Measurements from ENCODE around the gene TMOD1. TPM values are rescaled to one million over a fixed set of nuclear protein-coding genes. Genes with fewer than 3 reads are reported as not detected.

TMOD1 gene
- total RNA-seq, 1 donor from 2014 or later = not detected

DNA sequence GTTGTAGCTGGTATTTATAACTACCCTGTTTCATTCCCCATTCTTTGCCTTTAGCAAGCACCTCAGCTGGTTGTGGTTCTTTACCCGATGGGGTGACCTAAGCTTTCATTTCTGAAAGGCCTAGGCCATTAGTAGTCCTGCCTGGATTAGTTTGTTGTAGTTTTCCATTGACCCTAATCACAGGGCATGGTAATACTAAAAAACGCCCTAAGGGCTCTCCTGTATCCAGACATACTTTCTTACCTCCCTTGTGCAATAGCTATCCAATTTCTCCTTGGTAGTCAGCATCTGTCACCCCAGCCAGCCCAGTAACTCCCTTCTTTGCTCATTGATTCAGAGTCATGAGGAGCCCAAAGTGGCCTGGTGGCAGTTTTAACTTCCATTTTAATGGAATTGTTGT, 24.0 kb downstream of the TMOD1 start:
- H3K79me2 ChIP-seq (ENCODE audit: low read depth) = no peaks in the 10 kb centered on the region
- DNase-seq (ENCODE audit: low spot score) = no peak
- H3K36me3 Mint-ChIP-seq = no peaks in the 10 kb centered on the region
- H3K4me1 ChIP-seq = peaks cover 21% of the 10 kb centered on the region
- H2AFZ ChIP-seq (replicated peaks) = no peak overlapping the region
- no peak overlapping the region for H3K4me3 ChIP-seq
- H3K27ac ChIP-seq = no peak overlapping the region
- no peaks in the 10 kb centered on the region for H3K36me3 ChIP-seq
- no peaks in the 10 kb centered on the region for H3K9me3 ChIP-seq (ENCODE audit: low read depth)
- no peak overlapping the region for H3K27ac Mint-ChIP-seq
- peaks cover 21% of the 10 kb centered on the region for H3K4me1 Mint-ChIP-seq
- H3K27me3 ChIP-seq = no peaks in the 10 kb centered on the region
- peaks cover 5% of the 10 kb centered on the region for H3K27me3 Mint-ChIP-seq (ENCODE audit: insufficient read depth, low read depth)
- H3K4me2 ChIP-seq = no peak overlapping the region
- no peak overlapping the region for H3K4me3 Mint-ChIP-seq
- no peaks in the 10 kb centered on the region for H4K20me1 ChIP-seq (ENCODE audit: low read depth)
- peaks cover 25% of the 10 kb centered on the region for H3F3A ChIP-seq (ENCODE audit: low read depth)
- TF ChIP-seq EZH2phosphoT487 (IDR thresholded peaks at IDR 0.05) (no peak), CTCF (IDR thresholded peaks at IDR 0.05) (no peak), EZH2 (IDR thresholded peaks at IDR 0.05) (no peak)
- H3K9me3 Mint-ChIP-seq = no peaks in the 10 kb centered on the region
- no peak overlapping the region for H3K9ac ChIP-seq

DNA sequence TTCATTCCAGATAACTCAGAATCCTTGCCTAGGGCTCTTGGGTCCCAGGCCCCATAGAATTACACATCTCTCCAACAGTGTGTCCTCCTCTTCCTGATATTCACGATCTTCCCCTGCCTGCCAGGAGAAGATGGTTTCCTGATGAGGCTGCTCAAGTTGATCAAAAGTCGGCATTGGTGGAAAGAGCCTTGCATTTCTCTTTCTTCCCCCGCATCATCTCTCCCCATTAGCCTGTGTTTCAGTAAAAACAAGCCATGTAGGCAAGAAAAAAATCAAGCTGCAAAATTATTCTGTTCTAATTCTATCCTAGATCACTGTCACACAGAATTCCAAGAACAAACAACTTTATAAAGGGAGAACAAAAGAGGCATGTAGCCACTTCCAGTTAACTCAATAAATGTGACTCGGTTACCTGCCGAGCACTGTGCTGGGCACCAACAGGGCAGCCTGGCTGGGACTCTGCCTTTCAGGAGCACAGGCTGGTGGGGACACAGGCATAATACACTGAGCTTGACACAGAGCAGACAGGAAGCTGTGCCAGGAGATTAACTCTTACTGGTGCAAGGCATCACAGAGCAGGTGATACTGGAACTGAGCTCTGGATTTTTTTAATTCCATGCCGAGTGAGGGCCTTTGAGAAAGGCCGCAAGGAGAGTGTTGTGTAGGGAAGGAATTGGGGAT, 25.6 kb downstream of the TMOD1 start:
- H3K4me2 ChIP-seq = peak overlapping the region; percentile 70
- peak overlapping the region; percentile 8 for H3K4me3 Mint-ChIP-seq
- H3K9me3 ChIP-seq (ENCODE audit: low read depth) = no peaks in the 10 kb centered on the region
- no peak overlapping the region for H3K9ac ChIP-seq
- H3F3A ChIP-seq (ENCODE audit: low read depth) = peaks cover 25% of the 10 kb centered on the region
- no peak overlapping the region for H3K27ac ChIP-seq
- DNase-seq (ENCODE audit: low spot score) = peak; percentile 25
- no peaks in the 10 kb centered on the region for H3K9me3 Mint-ChIP-seq
- H3K36me3 ChIP-seq = no peaks in the 10 kb centered on the region
- no peaks in the 10 kb centered on the region for H3K27me3 ChIP-seq
- peaks cover 21% of the 10 kb centered on the region for H3K4me1 ChIP-seq
- TF ChIP-seq EZH2phosphoT487 (IDR thresholded peaks at IDR 0.05) (no peak), CTCF (IDR thresholded peaks at IDR 0.05) (no peak), EZH2 (IDR thresholded peaks at IDR 0.05) (no peak)
- peaks cover 21% of the 10 kb centered on the region for H3K4me1 Mint-ChIP-seq
- no peaks in the 10 kb centered on the region for H4K20me1 ChIP-seq (ENCODE audit: low read depth)
- no peak overlapping the region for H3K4me3 ChIP-seq
- no peak overlapping the region for H3K27ac Mint-ChIP-seq
- peaks cover 5% of the 10 kb centered on the region for H3K27me3 Mint-ChIP-seq (ENCODE audit: insufficient read depth, low read depth)
- H3K36me3 Mint-ChIP-seq = no peaks in the 10 kb centered on the region
- no peaks in the 10 kb centered on the region for H3K79me2 ChIP-seq (ENCODE audit: low read depth)
- H2AFZ ChIP-seq (replicated peaks) = no peak overlapping the region

DNA sequence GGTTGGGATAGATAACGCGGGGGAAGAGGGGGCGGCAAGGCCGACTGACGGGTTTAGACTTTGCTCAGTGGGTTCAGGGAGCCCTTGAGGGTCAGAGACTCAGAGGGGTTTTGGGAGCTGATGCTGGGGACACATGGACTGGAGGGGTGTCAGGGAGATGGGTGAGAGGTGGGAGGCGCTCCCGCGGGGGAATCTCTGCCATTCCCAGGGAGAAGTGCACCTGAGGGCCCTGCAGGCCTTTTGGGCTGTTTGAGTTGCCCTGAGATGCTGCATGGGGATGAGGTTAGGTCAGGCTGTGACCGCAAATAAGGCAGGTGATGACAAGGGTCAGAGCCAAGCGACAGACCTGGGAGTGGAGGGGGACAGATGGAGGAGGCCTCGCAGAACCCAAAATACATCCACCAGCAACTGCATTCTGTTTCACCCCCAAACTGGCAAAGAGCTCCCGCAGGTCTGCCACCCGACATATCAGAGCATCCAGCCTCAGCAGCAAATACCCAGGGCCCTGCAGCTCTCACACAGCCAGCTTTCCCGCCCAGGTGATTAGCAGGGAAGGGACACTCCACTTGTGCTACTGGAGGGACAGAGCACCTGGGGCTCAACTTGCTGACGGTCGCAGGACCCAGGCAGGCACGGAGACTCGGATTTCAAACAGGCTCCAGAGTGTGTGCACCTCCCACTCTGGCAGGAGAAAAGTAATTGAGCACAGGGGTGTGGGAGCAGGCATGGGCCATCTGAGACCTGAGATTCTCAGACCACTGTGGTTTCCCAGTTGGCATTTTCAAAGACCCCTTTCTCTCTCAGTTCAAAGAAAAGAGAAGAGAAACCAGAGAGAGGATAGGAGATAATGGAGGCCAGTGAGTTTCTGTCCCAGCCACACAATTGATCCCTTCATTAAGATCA, 26.4 kb downstream of the TMOD1 start:
- Histone ChIP-seq H3K27me3 (no peaks in the 10 kb centered on the region), H3K4me3 (no peak overlapping the region), H3K79me2 (ENCODE audit: low read depth) (no peaks in the 10 kb centered on the region), H3K4me2 (peak overlapping the region; percentile 70), H3K9ac (no peak overlapping the region), H4K20me1 (ENCODE audit: low read depth) (no peaks in the 10 kb centered on the region), H3K9me3 (ENCODE audit: low read depth) (no peaks in the 10 kb centered on the region), H2AFZ (replicated peaks) (no peak overlapping the region), H3F3A (ENCODE audit: low read depth) (peaks cover 25% of the 10 kb centered on the region), H3K4me1 (peaks cover 21% of the 10 kb centered on the region), H3K36me3 (no peaks in the 10 kb centered on the region), H3K27ac (peak overlapping the region; percentile 77)
- Mint-ChIP-seq H3K27me3 (ENCODE audit: insufficient read depth, low read depth) (peaks cover 5% of the 10 kb centered on the region), H3K9me3 (no peaks in the 10 kb centered on the region), H3K4me1 (peaks cover 21% of the 10 kb centered on the region), H3K27ac (peak overlapping the region; percentile 11), H3K36me3 (no peaks in the 10 kb centered on the region), H3K4me3 (no peak overlapping the region)
- TF ChIP-seq CTCF (IDR thresholded peaks at IDR 0.05) (no peak), EZH2 (IDR thresholded peaks at IDR 0.05) (no peak), EZH2phosphoT487 (IDR thresholded peaks at IDR 0.05) (no peak)
- peak; percentile 72 for DNase-seq (ENCODE audit: low spot score)
